Stimulated activated naive B cell treated with anti-CD40 and anti-IgM and Interleukin-4, amounts not matched to agents 10 μg/mL and 1 μg/mL and 100 μg/mL, for 72 hours (primary cell): ENCODE results near the gene F11R.
"Not testable (repeated sequence)": the region's sequence is repeated elsewhere in the genome, so short reads cannot be mapped to it uniquely, and the experiment has no call there.

Experiments
- ATAC-seq, 2 donors: fragments of 150-1000 bp; cut with Tn5 transposase; replicated peaks; 2 replicates each; pipeline ENCODE4 v1.10.0; 2021; ENCODE audit warnings: moderate library complexity in 1 of 2
- DNase-seq: peaks from one replicate; pipeline ENCODE4 v3.0.0; 2021
- H3K27ac Mint-ChIP-seq: one replicate; pipeline ENCODE4 v1.8.0; 2022; ENCODE audit warnings: mild to moderate bottlenecking, mixed read lengths
- H3K27me3 Mint-ChIP-seq, 2 donors: one replicate each; pipeline ENCODE4 v1.8.0; 2022; ENCODE audit warnings: mixed read lengths in 2 of 2
- H3K36me3 Mint-ChIP-seq, 2 donors: one replicate each; pipeline ENCODE4 v1.8.0; 2022; ENCODE audit warnings: mixed read lengths in 2 of 2, mild to moderate bottlenecking in 1 of 2
- H3K4me1 Mint-ChIP-seq, 2 donors: one replicate each; pipeline ENCODE4 v1.8.0; 2022; ENCODE audit warnings: mixed read lengths in 2 of 2, mild to moderate bottlenecking in 1 of 2
- H3K4me3 Mint-ChIP-seq, 2 donors: one replicate each; pipeline ENCODE4 v1.8.0; 2022; ENCODE audit warnings: mild to moderate bottlenecking in 2 of 2, mixed read lengths in 2 of 2, moderate library complexity in 1 of 2
- H3K9me3 Mint-ChIP-seq, 2 donors: one replicate each; pipeline ENCODE4 v1.8.0; 2022; ENCODE audit warnings: mixed read lengths in 2 of 2, mild to moderate bottlenecking in 1 of 2

The F11R gene

GRCh38 chr1:161032409-161032808 lies 11.5 kb upstream of the F11R start:
- DNase-seq: no peak
- peaks cover 7 to 9% of the 10 kb centered on the region in 2 donors for H3K36me3 Mint-ChIP-seq
- ATAC-seq: no peak
- H3K4me1 Mint-ChIP-seq: peaks cover 7 to 24% of the 10 kb centered on the region in 2 donors
- no peak overlapping the region for H3K27ac Mint-ChIP-seq
- peak overlapping the region in 1 of 2 donors; percentile 15 for H3K4me3 Mint-ChIP-seq
- H3K27me3 Mint-ChIP-seq: no peaks in the 10 kb centered on the region
- no peaks in the 10 kb centered on the region for H3K9me3 Mint-ChIP-seq

- Mint-ChIP-seq H3K27ac (no peak overlapping the region), H3K27me3 (no peaks in the 10 kb centered on the region), H3K36me3 (peaks cover 8 to 11% of the 10 kb centered on the region in 2 donors), H3K4me1 (peaks cover 7 to 25% of the 10 kb centered on the region in 2 donors), H3K4me3 (peak overlapping the region in 1 of 2 donors; percentile 21), H3K9me3 (peaks cover 2% of the 10 kb centered on the region in 2 donors)
- no peak for DNase-seq
- ATAC-seq: no peak
Measured at GRCh38 chr1:161031874-161032273, 10.9 kb upstream of the F11R start.

- ATAC-seq, H3K27ac Mint-ChIP-seq, DNase-seq, H3K4me3 Mint-ChIP-seq, H3K27me3 Mint-ChIP-seq, H3K9me3 Mint-ChIP-seq: not testable (repeated sequence)
- H3K4me1 Mint-ChIP-seq: peaks cover 7 to 27% of the 10 kb centered on the region in 2 donors
- H3K36me3 Mint-ChIP-seq: peaks cover 11 to 13% of the 10 kb centered on the region in 2 donors
Measured at GRCh38 chr1:161029466-161029865, 8.5 kb upstream of the F11R start.

- not testable (repeated sequence) for H3K9me3 Mint-ChIP-seq, H3K4me3 Mint-ChIP-seq, H3K27ac Mint-ChIP-seq, H3K27me3 Mint-ChIP-seq, DNase-seq
- peaks cover 2 to 21% of the 10 kb centered on the region in 2 donors for H3K4me1 Mint-ChIP-seq
- H3K36me3 Mint-ChIP-seq: peaks cover 12 to 13% of the 10 kb centered on the region in 2 donors
- peak in 1 of 2 donors; percentile 27 for ATAC-seq
Measured at GRCh38 chr1:161026954-161027353, 6.0 kb upstream of the F11R start.

GRCh38 chr1:161022432-161022831 lies 1.5 kb upstream of the F11R start:
- not testable (repeated sequence) for H3K4me3 Mint-ChIP-seq, H3K9me3 Mint-ChIP-seq, ATAC-seq, H3K27me3 Mint-ChIP-seq, DNase-seq, H3K27ac Mint-ChIP-seq
- Mint-ChIP-seq H3K36me3 (peaks cover 8 to 11% of the 10 kb centered on the region in 2 donors), H3K4me1 (peaks cover 29 to 53% of the 10 kb centered on the region in 2 donors)

- Mint-ChIP-seq H3K4me1 (peaks cover 30 to 51% of the 10 kb centered on the region in 2 donors), H3K9me3 (peaks cover 2 to 3% of the 10 kb centered on the region in 2 donors), H3K4me3 (peak overlapping the region; percentile 89 to 93), H3K36me3 (peaks cover 5 to 7% of the 10 kb centered on the region in 2 donors), H3K27me3 (no peaks in the 10 kb centered on the region), H3K27ac (no peak overlapping the region)
- ATAC-seq: no peak
- DNase-seq: no peak
Measured at GRCh38 chr1:161021970-161022353, 1.0 kb upstream of the F11R start.

- peak overlapping the region; percentile 75 for H3K27ac Mint-ChIP-seq
- H3K27me3 Mint-ChIP-seq: no peaks in the 10 kb centered on the region
- DNase-seq: peak; percentile 79
- peak; percentile 94 to 96 for ATAC-seq
- peak overlapping the region; percentile 89 to 93 for H3K4me3 Mint-ChIP-seq
- H3K36me3 Mint-ChIP-seq: peaks cover 2 to 3% of the 10 kb centered on the region in 2 donors
- H3K9me3 Mint-ChIP-seq: no peaks in the 10 kb centered on the region
- H3K4me1 Mint-ChIP-seq: peaks cover 30 to 53% of the 10 kb centered on the region in 2 donors
Measured at GRCh38 chr1:161021165-161021969, 415 bp upstream of the F11R start.

- Mint-ChIP-seq H3K4me1 (peaks cover 30 to 54% of the 10 kb centered on the region in 2 donors), H3K9me3 (no peaks in the 10 kb centered on the region), H3K27ac (peak overlapping the region; percentile 75), H3K4me3 (peak overlapping the region; percentile 89 to 93), H3K36me3 (peaks cover 1 to 3% of the 10 kb centered on the region in 2 donors), H3K27me3 (no peaks in the 10 kb centered on the region)
- DNase-seq (no peak), ATAC-seq (no peak)
Measured at GRCh38 chr1:161019751-161020495, 1.0 kb downstream of the F11R start.

- Mint-ChIP-seq H3K4me1 (peaks cover 31 to 55% of the 10 kb centered on the region in 2 donors), H3K4me3 (peak overlapping the region in 1 of 2 donors; percentile 37)
- not testable (repeated sequence) for DNase-seq, H3K36me3 Mint-ChIP-seq, H3K9me3 Mint-ChIP-seq, H3K27me3 Mint-ChIP-seq, H3K27ac Mint-ChIP-seq, ATAC-seq
Measured at GRCh38 chr1:161019111-161019660, 1.8 kb downstream of the F11R start.

- Mint-ChIP-seq H3K27ac (no peak overlapping the region), H3K36me3 (peaks cover 0 to 3% of the 10 kb centered on the region in 2 donors), H3K4me3 (no peak overlapping the region), H3K4me1 (peaks cover 36 to 57% of the 10 kb centered on the region in 2 donors), H3K9me3 (no peaks in the 10 kb centered on the region), H3K27me3 (no peaks in the 10 kb centered on the region)
- ATAC-seq (no peak), DNase-seq (no peak)
Measured at GRCh38 chr1:161018631-161018930, 2.4 kb downstream of the F11R start.

GRCh38 chr1:161017756-161018630 lies 3.0 kb downstream of the F11R start:
- peaks cover 0 to 3% of the 10 kb centered on the region in 2 donors for H3K36me3 Mint-ChIP-seq
- no peak overlapping the region for H3K4me3 Mint-ChIP-seq
- ATAC-seq: no peak
- H3K27me3 Mint-ChIP-seq: no peaks in the 10 kb centered on the region
- no peaks in the 10 kb centered on the region for H3K9me3 Mint-ChIP-seq
- no peak for DNase-seq
- H3K27ac Mint-ChIP-seq: peak overlapping the region; percentile 49
- peaks cover 41 to 61% of the 10 kb centered on the region in 2 donors for H3K4me1 Mint-ChIP-seq

GRCh38 chr1:161017181-161017580 lies 3.8 kb downstream of the F11R start:
- not testable (repeated sequence) for H3K4me3 Mint-ChIP-seq, H3K27ac Mint-ChIP-seq
- peaks cover 41 to 58% of the 10 kb centered on the region in 2 donors for H3K4me1 Mint-ChIP-seq

GRCh38 chr1:161016683-161017082 lies 4.3 kb downstream of the F11R start:
- not testable (repeated sequence) for H3K27ac Mint-ChIP-seq, ATAC-seq, H3K27me3 Mint-ChIP-seq, H3K4me3 Mint-ChIP-seq, H3K36me3 Mint-ChIP-seq, DNase-seq, H3K9me3 Mint-ChIP-seq
- H3K4me1 Mint-ChIP-seq: peaks cover 39 to 62% of the 10 kb centered on the region in 2 donors

More at GRCh38 chr1:161017181-161017580, 3.8 kb downstream of the F11R start:
- H3K9me3 Mint-ChIP-seq, H3K36me3 Mint-ChIP-seq, ATAC-seq, DNase-seq, H3K27me3 Mint-ChIP-seq: not testable (repeated sequence)
